ENCODE data around the gene MEIKIN. TPM values are rescaled to one million over a fixed set of nuclear protein-coding genes. Genes with fewer than 3 reads are reported as not detected.

MEIKIN gene
- total and polyA plus RNA-seq, 2 donors (not counting 3 experiments of a cell fraction or from before 2014, with no cell fraction given): not detected

DNA sequence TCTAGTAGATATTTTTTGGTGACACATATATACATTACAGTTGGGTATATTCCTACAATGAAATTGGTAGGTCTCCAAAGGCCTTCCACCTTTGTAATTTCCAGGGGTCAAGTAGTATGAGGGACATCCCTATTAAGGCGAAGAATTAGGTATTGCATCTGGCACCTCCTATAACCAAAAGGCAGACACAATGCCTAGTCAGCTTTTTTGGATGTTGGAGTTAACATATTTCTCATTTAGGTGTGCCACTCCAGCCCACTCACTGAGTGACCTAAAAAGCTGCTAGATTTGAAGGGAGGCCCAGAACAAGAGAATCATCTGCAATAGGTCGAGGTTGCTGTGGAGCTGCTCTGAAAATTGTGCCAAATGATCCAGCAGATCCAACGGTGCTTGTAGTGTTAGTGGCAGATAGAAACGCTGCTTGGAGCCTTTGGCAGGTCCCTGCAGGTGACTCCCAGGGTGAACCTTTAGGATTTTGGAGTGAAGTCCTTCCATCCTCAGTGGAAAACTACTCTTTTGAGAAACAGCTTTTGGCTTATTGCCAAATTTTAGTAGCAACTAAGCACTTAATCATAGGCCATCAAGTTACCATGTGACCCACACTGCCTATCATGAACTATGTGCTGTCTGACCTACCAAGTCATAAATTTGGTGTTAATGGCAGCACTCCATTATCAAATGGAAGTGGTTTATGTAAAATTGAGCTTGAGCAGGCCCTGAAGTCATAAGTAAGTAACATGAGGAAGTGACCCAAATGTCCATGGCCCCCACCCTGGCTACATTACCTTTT lies 132.9 kb downstream of the MEIKIN start:
- Histone ChIP-seq H3K4me2 (ENCODE audit: insufficient read depth, low read length) (no peak overlapping the region), H3K4me3 (replicated peaks in 1 of 3; ENCODE audit: insufficient read depth in 1 of 3, low read depth in 1 of 3, low read length in 3 of 3) (no peak overlapping the region), H3K9ac (replicated peaks; ENCODE audit: extremely low read depth, insufficient read depth, low read length) (no peak overlapping the region), H3K27ac (ENCODE audit: insufficient read depth, low read depth, low read length) (no peak overlapping the region), H3K4me1 (ENCODE audit: control insufficient read depth, extremely low read depth, insufficient read depth, low read length) (peaks cover 11% of the 10 kb centered on the region), H3K9me1 (replicated peaks; ENCODE audit: control insufficient read depth, extremely low read depth, insufficient read depth, low read length) (no peaks in the 10 kb centered on the region), H3K27me3 (ENCODE audit: control insufficient read depth in 2 of 2, insufficient read depth in 2 of 2, low read length in 2 of 2) (no peaks in the 10 kb centered on the region), H3K36me3 (ENCODE audit: control insufficient read depth in 2 of 2, extremely low read depth in 1 of 2, insufficient read depth in 2 of 2, low read length in 2 of 2) (no peaks in the 10 kb centered on the region), H2AFZ (ENCODE audit: low read depth, low read length) (no peak overlapping the region), H3K9me3 (replicated peaks; ENCODE audit: control insufficient read depth, insufficient read depth, low read length) (no peaks in the 10 kb centered on the region), H4K20me1 (replicated peaks; ENCODE audit: control insufficient read depth, extremely low read depth, insufficient read depth, low read length) (no peaks in the 10 kb centered on the region), H3K79me2 (ENCODE audit: control insufficient read depth, insufficient read depth, low read length) (no peaks in the 10 kb centered on the region)
- dilution Hi-C loops (cut with MboI; ENCODE audit: extremely low pct_ligation_motif_present, low sequenced_read_pairs) (no loop called here), intact Hi-C loops (cut with micrococcal nuclease) (loop anchor here (5.0 to 10.0 kb wide), 2 partner anchors 225 to 452 kb away; no protein-coding TSS in a partner anchor)
- DNase-seq (ENCODE audit: low read depth, low spot score) (no peak), FAIRE-seq (no peak)
- ChIA-PET CTCF (interaction anchor here (3.4 kb wide), 1 partner anchor 195 kb away, joined by 34 read pairs; no protein-coding TSS in a partner anchor), POLR2A (no interaction called here)
- no peak for TF ChIP-seq MYC (IDR thresholded peaks at IDR 0.05; ENCODE audit: low read depth, low read length)
- BruUV-seq (replicated peaks): no TSS peak

- DNase-seq (ENCODE audit: low read depth, low spot score): peak; percentile 27
- Histone ChIP-seq H3K79me2 (ENCODE audit: control insufficient read depth, insufficient read depth, low read length) (no peaks in the 10 kb centered on the region), H3K27me3 (ENCODE audit: control insufficient read depth in 2 of 2, insufficient read depth in 2 of 2, low read length in 2 of 2) (no peaks in the 10 kb centered on the region), H3K9ac (replicated peaks; ENCODE audit: extremely low read depth, insufficient read depth, low read length) (no peak overlapping the region), H3K36me3 (ENCODE audit: control insufficient read depth in 2 of 2, extremely low read depth in 1 of 2, insufficient read depth in 2 of 2, low read length in 2 of 2) (no peaks in the 10 kb centered on the region), H3K4me2 (ENCODE audit: insufficient read depth, low read length) (no peak overlapping the region), H2AFZ (ENCODE audit: low read depth, low read length) (no peak overlapping the region), H3K9me1 (replicated peaks; ENCODE audit: control insufficient read depth, extremely low read depth, insufficient read depth, low read length) (no peaks in the 10 kb centered on the region), H4K20me1 (replicated peaks; ENCODE audit: control insufficient read depth, extremely low read depth, insufficient read depth, low read length) (no peaks in the 10 kb centered on the region), H3K27ac (ENCODE audit: insufficient read depth, low read depth, low read length) (no peak overlapping the region), H3K4me1 (ENCODE audit: control insufficient read depth, extremely low read depth, insufficient read depth, low read length) (peaks cover 21% of the 10 kb centered on the region), H3K9me3 (replicated peaks; ENCODE audit: control insufficient read depth, insufficient read depth, low read length) (no peaks in the 10 kb centered on the region), H3K4me3 (replicated peaks in 1 of 3; ENCODE audit: insufficient read depth in 1 of 3, low read depth in 1 of 3, low read length in 3 of 3) (no peak overlapping the region)
- no TSS peak for BruUV-seq (replicated peaks)
- dilution Hi-C loops (cut with MboI; ENCODE audit: extremely low pct_ligation_motif_present, low sequenced_read_pairs): no loop called here
- no peak for TF ChIP-seq POLR2A (IDR thresholded peaks at IDR 0.05; ENCODE audit: low read depth, low read length)
- peak; percentile 4 to 8 for TF ChIP-seq CTCF (IDR thresholded peaks at IDR 0.05; ENCODE audit: extremely low read depth in 1 of 2, insufficient read depth in 1 of 2, low read depth in 1 of 2, low read length in 2 of 2)
- no peak for FAIRE-seq
- ChIA-PET CTCF (interaction anchor here (0.7 to 3.4 kb wide), 8 partner anchors 13 to 387 kb away, joined by 3 to 34 read pairs (median 4); no protein-coding TSS in a partner anchor), POLR2A (no interaction called here)
- intact Hi-C loops (cut with micrococcal nuclease): loop anchor here (1.0 to 10.0 kb wide), 4 partner anchors 198 to 454 kb away; no protein-coding TSS in a partner anchor
Measured at GRCh38 chr5:131810510-131811249, 134.8 kb downstream of the MEIKIN start.

Measured in endothelial cell of umbilical vein (primary cell).